Stimulated activated CD4-positive, alpha-beta T cell treated with anti-CD3 and anti-CD28 coated beads, Interleukin-1b, Interleukin-23, amount 100 ng/mL, for 48 hours (primary cell): Measurements from ENCODE around the gene DCDC2B.

Source experiments
- DNase-seq: peaks from one replicate; pipeline ENCODE4 v3.0.0-alpha.2; 2020

The DCDC2B gene

DNA sequence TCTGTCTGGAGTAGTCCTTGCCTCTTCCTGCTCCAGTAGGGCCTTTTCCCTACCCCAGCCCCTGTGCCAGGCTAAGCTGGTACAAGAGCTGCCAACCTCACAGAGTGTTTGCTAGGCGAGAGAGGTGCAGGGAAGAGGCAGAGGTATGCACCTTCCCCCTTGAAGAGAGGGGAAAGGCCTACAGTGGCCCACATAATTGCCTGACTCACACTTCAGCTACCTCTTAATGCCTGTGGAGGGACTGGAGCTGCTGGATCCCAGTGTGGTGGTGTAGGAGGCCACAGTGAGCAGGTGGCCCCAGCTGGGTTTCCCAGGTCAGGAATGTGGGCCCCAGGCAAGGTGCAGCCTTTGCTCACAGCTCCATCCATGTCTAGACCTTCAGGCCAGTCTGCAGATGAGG lies 11.8 kb upstream of the DCDC2B start:
- DNase-seq = no peak

DNA sequence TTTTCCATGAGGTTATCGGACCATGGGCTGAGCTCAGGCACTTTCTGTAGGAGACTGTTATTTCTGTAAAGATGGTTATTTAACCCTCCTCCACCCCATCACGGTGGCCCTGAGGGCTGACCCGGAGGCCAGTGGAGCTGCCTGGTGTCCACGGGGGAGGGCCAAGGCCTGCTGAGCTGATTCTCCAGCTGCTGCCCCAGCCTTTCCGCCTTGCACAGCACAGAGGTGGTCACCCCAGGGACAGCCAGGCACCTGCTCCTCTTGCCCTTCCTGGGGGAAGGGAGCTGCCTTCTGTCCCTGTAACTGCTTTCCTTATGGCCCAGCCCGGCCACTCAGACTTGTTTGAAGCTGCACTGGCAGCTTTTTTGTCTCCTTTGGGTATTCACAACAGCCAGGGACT lies 11.1 kb upstream of the DCDC2B start:
- DNase-seq = no peak

DNA sequence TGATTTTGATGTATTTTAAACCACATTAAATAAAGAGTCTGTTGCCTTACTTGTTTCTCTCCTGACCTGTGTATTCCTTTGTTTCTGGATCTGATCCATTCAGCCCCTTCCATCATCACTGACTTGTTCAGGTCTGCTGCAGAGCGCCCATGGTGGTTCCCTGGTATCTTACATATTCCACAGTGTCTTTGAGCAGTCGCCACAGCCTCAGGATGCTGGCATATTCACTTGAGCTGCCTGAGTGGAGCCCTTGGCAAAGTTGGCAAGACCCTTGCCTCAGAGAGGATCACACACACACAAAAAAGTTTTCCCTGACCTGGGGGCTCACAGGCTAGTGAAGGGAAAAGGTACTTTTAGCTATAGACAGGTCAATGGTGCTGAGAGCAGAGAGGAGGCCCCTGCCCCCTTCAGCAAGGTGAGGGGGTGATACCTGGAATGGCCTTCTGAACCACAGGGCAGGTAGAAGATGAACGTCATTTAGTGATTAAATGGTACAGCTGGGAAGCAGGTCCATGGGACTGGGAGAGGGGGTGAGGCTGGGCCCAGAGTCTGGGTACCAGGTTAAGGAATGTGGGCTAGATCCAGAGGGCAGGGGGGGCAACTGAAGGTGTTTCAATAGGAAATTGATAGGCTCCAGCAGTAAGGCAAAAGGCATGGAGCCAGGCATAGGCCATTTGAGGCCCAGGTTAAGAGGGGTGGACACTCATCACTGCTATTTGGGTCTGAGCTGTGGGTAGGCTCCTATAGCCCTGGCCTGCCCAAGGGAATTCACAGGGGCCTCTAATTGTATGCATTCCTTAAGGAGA lies 10.4 kb upstream of the DCDC2B start:
- DNase-seq = no peak

DNA sequence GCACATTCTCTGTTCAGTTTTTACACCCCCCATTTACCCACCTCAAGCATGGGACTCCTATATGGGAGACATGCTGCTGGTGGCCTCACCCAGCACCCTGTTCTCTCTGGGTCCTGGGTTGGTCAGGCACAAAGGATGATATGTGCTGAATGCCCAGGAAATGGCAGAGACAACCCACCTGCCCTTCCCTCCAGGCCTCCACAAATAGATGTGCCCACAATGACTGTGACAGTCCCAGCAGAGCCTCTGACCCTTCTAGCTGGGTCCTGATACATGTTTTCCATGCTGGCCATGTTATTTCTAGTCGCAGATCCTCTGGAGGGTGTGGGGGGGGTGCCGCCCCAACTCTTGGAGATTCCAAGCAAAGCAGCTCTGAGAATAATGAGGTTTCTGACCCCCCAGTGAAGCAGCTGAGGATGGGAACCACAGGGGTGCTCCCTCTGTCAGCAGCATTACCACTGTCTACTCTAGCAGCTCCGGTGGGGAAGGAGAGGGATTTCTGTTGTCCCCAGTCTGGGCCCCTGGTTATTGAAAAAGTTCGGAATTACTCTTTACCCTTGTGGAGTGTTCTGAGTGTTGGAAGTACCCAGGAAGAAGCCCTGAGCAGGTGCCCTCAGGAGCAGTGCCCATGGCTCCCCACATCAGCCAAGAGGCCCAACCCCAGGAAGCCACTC lies 9.7 kb upstream of the DCDC2B start:
- no peak for DNase-seq

DNA sequence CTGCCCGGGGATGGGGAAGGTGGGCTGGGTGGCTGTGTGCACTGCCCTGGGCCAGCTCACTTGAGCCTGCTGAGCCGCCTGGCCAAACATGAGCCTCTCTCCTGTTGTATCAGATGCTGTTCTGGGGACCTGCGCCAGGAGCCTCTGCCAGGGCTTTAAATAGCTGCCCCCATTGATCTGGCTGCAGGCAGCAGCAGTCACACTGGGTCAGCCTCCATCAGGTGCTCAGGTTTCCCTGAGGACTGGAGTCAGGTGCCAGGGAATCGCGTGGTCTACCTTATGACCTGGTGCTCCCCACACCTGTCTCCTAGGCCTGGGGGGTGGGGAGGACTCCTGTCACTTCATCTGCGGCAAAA lies 9.2 kb upstream of the DCDC2B start:
- DNase-seq = no peak

DNA sequence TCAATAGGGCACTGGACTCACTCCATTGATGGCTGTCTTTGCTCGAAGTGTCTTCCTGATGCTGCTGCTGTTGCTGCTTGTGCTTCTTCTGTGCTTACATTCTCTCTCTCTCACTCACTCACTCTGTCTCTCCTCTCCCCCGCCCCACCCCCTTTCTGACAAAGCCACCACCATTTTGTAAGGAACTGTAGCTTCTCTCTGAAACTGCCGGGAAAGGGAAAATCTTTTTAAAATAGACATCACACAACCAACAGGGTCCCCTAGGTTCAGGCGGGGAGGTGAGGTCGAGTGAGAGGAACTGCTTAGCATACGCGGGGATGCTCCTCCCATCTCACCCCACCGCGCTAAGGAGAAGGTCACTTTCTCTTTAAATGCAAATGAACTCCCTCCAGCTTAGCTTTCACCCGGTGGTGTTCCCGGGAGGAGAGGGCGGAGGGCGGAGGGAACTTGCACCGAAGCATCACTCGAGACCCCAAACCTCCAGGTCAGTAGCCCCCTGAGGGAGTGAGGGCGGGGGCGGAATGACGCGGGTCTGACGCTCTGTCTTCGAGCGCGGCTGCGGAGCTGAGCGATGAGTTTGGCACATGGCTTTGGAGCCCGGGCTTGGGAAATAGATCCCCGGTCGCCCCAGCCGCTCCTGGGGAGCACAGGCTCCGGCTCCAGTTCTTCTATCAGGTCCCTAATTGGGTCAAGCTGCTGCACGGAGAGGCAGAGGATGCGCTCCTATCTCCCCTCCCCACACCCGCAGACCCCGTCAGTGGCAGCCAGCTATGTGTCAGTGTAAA lies 8.5 kb upstream of the DCDC2B start, which contains the start of gene CCDC28B:
TSS of gene CCDC28B (plus strand) at position 370 of the 785 bp plus-strand sequence. CDS start 1,341 bp downstream, outside the sequence.
- DNase-seq = peak; percentile 41

DNA sequence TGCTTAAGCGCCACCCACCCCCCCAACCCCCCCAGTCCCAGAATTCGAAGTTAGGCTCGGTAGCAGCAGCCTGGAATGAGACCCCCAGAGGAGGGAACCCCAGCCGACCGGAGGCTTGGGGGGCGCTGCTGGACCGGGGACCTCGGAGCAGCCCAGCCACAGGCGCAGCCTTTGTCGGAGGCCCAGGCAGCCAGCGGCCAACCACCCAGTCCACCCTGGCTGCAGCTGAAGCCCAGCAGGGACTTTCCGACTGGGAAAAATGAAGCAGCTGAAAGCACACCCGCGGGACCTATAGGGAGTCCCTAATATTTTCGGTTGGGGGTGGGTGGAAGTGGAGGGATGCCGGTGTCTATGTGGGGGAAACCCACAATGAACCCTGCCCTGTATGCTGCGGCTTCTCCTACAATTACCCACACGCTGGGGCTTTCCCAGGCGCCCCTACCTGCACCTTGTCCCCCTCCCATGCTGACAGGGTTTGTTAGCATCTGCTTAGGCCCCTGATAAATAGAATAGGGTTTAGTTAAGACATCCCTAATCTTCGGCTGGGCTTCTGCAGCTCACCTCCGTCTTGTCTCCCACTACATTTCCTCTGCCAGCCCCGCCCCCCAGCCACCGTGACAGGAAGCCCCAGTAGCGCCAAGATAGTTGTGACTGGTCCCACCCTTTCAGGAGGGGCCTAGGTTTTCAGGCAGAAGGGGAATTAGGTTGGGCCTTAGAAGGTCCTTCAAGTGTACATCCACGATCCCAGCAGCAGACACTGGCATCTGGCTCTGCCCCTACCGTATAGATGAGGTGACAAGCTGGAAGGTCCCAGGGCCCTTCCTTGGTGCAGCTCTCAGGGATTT lies 7.7 kb upstream of the DCDC2B start:
- peak; percentile 70 for DNase-seq

DNA sequence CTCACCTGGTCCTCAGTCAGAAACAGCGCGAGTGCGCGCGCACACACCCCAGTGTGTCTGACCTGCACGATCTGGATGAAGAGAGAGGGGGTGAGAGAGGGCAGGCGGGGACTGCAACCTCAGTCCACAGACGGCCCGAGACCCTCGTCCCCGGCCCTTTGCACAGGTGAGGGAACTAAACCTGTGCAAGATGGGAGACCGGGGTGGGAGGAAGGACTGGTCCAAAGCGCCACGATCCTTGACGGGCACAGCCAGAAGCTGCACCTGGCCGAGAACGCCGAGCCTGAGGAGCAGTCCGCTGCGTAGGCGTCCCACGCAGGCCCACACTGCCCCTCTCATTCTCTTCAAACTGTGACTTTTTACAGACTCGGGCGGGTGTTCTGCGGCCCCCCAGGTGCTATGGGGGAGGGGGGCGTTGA lies 3.9 kb upstream of the DCDC2B start:
- no peak for DNase-seq

DNA sequence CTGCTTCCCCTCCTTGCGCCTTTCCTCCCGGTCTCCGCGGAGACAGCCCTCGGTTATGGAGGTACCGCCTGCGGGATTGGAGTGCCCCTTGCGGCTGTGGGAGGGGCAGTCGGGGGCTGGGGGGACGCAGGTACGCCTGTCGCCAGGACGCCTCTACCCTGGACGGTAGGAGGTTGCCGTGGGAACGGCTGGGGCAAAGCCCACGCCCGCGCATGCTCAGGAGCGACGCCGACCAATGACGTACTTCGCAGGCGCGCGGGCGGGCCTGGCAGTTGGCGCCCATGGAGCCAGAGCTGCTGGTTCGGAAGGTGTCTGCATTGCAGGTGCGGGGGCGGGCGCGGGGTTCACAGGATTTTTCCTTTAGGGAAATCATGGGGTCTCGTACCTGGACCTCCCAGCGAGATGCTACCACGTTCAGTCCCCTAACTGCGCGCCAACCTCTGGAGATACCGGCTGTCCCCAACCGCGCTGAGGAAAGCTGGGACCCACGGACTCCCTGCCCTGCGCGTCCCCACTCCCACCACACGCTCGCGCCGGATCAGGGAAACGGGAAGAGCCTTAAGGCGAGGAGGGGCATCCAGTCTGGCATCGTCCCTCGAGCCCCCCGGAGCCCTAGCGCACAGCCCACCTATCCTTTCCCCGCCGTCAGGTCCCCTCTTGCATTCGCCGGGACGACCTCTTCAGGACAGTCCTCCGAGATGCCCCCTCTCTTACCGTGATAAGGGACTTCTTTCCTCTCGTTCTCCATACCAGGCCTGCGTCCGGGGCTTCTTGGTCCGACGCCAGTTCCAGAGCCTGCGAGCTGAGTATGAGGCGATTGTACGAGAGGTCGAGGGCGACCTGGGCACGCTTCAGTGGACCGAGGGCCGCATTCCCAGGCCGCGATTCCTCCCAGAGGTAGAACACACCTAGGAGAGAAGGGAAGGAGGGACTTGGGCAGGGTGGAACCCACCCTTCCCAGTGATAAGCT lies 3.2 kb upstream of the DCDC2B start, which contains the start of gene IQCC:
TSS of gene IQCC (plus strand) at position 271 of the 970 bp plus-strand sequence. CDS start at position 282, 11 bp downstream.
- DNase-seq = peak; percentile 84

DNA sequence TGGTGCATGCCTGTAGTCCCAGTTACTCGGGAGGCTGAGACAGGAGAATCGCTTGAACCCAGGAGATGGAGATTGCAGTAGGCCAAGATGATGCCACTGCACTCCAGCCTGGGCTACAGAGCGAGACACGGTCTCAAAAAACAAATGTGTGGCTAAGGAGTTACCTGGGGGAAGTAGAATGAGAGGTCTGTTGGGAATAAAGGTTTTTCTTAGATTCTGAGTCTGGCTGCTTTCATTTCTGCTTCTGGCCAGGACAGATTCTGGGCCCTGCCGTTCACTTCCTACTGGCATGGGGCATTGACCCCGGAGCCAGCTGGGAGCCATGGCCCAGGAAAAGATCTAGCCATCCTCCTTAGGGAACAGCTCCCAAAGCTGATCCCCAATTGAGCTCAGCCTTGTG lies 420 bp upstream of the DCDC2B start:
- DNase-seq = no peak

DNA sequence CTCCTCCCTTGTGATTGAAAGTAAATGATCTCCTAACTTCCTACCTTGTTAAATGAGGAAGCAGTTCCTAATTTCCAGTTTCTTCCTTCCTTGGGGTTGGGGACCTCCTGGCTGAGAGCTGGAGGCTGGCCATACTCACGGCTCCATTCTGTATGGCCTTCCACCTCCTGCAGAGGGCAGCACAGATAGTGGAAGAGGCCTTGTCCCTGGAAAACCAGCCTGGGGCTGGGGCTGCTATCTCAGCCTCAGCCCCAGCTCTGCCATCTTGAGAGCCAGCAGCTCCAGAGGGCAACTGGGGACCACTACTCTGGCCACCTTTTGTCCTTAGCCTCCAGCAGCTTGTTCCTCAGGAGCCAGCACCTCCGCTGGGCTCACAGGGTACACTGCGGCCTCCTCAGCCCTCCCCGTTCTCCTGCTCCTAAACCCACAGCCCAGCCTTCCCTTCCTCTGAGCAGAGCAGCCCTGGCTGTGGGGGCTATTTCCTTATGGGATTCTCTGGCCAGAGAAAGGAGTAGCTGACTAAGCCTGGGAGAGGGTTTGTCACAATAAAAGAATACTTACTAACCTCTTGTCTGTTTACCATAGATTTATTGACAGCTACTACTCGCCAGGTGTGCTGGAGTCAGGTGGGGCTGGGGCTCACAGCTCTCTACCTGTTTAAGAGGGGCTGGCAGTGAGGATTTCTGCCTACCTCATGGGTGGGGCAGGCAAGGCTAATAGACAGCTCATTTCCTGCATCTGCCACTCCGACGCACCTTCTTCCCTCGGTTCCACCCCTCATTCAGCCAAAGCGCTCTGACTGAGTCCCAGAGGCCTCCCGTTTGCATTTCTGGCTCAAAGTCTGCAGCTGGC lies 7.0 kb downstream of the DCDC2B start:
- DNase-seq = peak; percentile 53

DNA sequence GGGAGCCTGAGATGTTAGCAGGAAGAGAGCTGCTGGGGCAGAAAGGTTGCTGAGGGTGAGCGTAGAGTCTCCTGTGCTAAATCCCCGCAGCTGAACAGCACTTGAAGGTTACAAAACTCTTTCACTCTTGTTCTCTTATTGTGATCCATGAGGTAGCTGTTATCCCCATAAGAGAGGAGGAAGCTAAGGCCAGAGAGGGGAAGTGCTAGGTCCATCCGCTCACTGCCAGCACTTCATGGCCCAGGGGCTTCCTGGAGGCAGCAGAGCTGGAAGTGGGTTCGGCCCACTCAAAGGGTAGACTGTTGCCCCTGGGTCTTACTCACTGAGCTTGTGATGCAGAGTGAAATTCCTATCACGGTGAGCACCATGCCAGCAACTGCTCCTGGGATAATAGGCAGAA lies 7.7 kb downstream of the DCDC2B start:
- DNase-seq = no peak

DNA sequence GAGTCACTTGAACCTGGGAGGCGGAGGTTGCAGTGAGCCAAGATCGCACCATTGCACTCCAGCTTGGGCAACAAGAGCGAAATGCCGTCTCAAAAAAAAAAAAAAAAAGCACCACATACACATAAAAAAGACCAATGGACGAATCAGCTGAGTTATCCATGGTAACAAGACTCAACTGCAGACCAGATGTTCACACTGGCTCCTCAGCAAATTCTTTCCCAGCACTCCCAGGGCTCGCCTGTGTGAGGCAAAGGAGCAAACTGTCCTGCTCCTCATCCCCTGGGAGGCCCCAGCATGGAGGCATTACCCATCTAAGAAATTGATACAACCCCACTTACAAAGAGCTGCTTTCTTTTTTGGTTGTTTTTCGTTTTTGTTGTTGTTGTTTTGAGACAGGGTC lies 10.1 kb downstream of the DCDC2B start:
- DNase-seq = no peak

DNA sequence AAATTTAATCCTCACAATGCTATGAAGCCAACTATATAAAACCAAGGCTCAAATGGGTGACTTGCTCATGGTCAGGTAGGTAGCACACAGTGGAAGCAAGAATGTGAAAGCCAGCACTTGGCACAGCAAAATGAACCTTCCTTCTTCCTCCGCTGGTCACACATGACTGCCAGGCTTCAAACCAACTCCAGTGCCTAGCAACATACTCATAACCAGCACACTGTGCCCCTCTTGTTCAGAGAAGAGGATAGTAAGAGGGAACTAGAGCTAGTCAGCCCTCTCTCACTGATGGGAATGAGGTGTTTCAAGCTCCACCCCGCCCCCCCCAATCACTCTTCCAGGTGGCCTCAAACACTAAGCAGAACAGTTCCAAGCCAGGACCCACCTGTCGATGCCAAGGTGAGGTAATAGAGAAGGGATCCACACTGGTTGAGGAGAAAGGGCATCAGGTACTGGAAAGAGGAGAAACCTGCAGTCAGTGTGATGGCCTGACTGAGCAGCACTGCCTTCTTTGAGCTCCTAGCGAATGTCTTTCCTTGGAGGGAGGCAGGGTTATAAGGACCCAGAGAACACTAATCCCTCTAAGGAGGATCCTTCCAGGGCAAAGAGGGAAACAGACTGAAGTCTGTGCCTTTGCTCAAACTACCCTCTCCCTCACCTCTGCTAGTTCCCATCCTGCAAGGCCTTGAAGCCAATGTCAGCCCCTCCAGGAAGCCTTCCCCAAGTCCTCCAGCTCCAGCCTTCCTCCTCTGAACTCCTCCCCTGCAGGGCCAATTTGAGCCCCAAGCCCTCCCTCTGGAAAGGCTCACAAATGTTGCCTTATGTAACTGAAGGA lies 12.1 kb downstream of the DCDC2B start:
- DNase-seq = no peak

DNA sequence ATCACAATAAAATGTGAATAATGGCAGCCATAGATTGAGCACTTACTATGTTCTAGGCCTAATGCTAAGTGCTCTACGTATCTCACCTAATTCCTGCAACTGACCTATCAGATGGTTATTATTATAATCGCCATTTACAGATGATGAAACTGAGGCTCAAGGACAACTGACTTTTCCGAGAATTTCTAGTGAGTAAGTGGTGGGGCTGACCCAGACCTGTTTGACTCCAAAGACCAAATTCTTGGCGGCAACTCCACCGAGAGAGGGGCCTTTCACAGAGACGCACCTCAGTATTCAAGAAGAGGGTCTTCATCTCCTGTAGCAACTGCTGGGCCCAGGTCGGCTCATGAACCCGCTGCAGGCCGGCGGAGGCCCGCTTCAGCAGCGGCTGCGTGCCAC lies 12.7 kb downstream of the DCDC2B start:
- DNase-seq = no peak

DNA sequence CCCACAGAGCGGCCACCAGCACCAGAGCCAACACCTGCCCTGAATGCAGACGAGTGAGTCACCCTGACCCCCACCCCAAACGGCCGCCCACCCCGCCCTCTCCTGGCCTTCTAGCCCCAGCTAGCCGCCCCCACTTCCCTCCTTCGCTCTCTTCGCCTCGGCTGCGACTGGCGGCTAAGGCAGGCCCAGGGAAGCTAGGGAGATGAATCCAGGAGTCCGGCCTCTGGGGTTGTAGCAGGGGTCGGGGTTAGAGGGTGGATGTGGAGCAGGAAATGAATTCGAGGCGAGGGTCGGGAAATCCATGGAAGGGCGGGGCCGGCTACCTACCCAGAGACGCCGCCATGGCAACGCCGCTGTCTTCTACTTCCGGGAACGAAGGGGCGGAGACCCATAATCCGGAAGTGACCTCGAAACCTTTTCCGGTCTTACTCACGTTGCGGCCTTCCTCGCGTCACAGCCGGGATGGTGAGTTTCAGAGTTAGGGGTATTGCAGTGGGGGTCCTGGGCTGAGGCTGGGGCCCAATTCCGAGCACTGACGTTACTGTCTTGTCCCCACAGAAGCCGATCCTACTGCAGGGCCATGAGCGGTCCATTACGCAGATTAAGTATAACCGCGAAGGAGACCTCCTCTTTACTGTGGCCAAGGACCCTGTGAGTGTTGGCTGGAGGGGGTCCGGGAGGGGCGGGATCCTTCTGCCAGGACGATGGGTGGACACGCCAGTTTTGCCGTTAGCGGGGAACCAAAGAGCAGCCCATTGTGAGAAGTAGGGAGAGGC lies 13.3 kb downstream of the DCDC2B start, which contains the start of the genes EIF3I and TMEM234:
TSS of gene EIF3I (plus strand) at position 428 of the 776 bp plus-strand sequence. CDS start at position 463, 35 bp downstream.
TSS of gene TMEM234 (minus strand) at position 374 of the 776 bp plus-strand sequence. CDS start at position 343, 31 bp downstream.
- peak; percentile 91 for DNase-seq

DNA sequence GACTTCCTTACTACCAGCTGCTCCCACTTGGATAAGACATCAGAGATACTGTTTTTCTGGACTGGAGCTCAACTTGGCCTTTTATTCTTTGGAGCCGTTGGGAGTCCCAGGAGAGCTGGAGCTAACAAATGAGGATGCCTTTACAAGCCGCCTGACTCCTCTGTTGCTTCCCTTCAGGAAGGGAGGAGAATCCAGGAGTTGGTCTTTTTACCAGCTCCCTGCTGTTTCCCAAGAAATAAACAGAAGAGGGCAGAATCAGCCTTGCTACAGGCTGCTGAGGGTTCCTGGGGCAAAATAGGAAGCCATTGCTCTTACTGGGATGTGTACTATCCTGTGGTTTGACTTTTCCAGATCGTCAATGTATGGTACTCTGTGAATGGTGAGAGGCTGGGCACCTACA lies 14.8 kb downstream of the DCDC2B start:
- no peak for DNase-seq

DNA sequence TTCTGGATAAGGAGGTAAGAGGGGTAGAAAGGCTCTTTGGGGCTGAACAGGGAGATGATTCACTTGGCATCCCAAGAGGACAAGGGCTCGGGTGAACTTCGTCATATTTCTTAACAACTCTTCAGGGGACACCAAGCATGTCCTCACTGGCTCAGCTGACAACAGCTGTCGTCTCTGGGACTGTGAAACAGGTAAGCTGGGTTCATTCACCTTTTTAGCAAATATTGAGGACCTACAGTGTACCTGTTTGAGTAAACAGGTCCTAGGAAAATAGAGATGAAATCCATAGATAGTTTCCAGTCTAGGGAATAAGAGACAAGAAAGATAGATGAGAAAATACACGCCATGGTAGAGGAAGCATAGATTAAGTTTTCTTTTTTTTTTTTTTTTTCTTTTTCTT lies 15.4 kb downstream of the DCDC2B start:
- no peak for DNase-seq
